Left lung (tissue), 10 donors: Measurements from ENCODE around the gene MRM2. TPM values are rescaled to one million over a fixed set of nuclear protein-coding genes. Genes with fewer than 3 reads are reported as not detected.

Experiments used
- ATAC-seq: fragments of 200-7000 bp; cut with Tn5 transposase; one replicate; pipeline ENCODE4 v1.9.1; 2020; ENCODE audit warnings: moderate library complexity
- DNase-seq, 4 donors: peaks; one replicate each; pipeline ENCODE4 v3.0.0-alpha.2; 2013 to 2020
- H3K27ac ChIP-seq, 2 donors: fragments of 200-600 bp; sonication (generic) in 1 of 2; one replicate each; pipeline versions ENCODE4 v1.5.0 to v1.8.0; 2020 to 2021
- H3K27me3 ChIP-seq, 2 donors: fragments of 200-600 bp; sonication (generic) in 1 of 2; one replicate each; pipeline versions ENCODE4 v1.5.0 to v1.8.0; 2020 to 2021
- H3K36me3 ChIP-seq, 2 donors: fragments of 200-600 bp; sonication (generic) in 1 of 2; one replicate each; pipeline versions ENCODE4 v1.5.0 to v1.8.0; 2020 to 2021
- H3K4me1 ChIP-seq, 2 donors: fragments of 200-600 bp; one replicate each; pipeline ENCODE4 v1.8.0; 2021
- H3K4me3 ChIP-seq, 2 donors: fragments of 200-600 bp; sonication (generic) in 1 of 2; one replicate each; pipeline versions ENCODE4 v1.5.0 to v1.8.0; 2020 to 2021; ENCODE audit warnings: mild to moderate bottlenecking in 1 of 2
- H3K9me3 ChIP-seq, 2 donors: fragments of 200-600 bp; sonication (generic) in 1 of 2; one replicate each; pipeline versions ENCODE4 v1.5.0 to v1.8.0; 2020 to 2021
- intact Hi-C, 2 donors: fragments of 100-400 bp; cut with DNase I; formaldehyde crosslinking; loops; one replicate each; pipeline versions ENCODE4 v1.11.2 to v1.14.2; 2022
- polyA plus RNA-seq, 6 donors: library from polyadenylated mRNA; unstranded; fragments of 120-200 nt; gene quantifications; one replicate each; pipeline ENCODE4 v1.2.1, GENCODE V29; 2013; ENCODE audit not compliant: insufficient read length in 6 of 6
- total RNA-seq, 2 donors: library from RNA; stranded (reverse); fragmentation: NEBNext Ultra II Directional; extraction: Animal tissue kit (Norgen Biotek cat#: 25700); gene quantifications; one replicate each; pipeline ENCODE4 v1.2.1, GENCODE V29; 2021
- TF ChIP-seq, protein P1 (sequence below), 2 donors: fragments of 200-600 bp; sonication (generic) in 1 of 2; IDR thresholded peaks; one replicate each; pipeline versions ENCODE4 v1.5.0 to v1.8.0; 2021; ENCODE audit warnings: antibody characterized with exemption in 2 of 2
- donor health status: DM: no; HTN: yes; CAD: no.
- donor health status: DM: no; HTN: no; CAD: no.

MRM2 gene
- total and polyA plus RNA-seq, 8 donors = 23.0 to 36.6 (median 31.2) TPM

GRCh38 chr7:2199528-2199927, 42.5 kb downstream of the MRM2 start:
- Histone ChIP-seq H3K4me3 (no peak overlapping the region), H3K27ac (no peak overlapping the region), H3K4me1 (peaks cover 0 to 3% of the 10 kb centered on the region in 2 donors), H3K36me3 (peaks cover 0 to 67% of the 10 kb centered on the region in 2 donors), H3K27me3 (no peaks in the 10 kb centered on the region), H3K9me3 (peaks cover 0 to 11% of the 10 kb centered on the region in 2 donors)
- no peak for ATAC-seq
- intact Hi-C loops = no loop called here
- DNase-seq = peak in 1 of 4 donors; percentile 19
- TF ChIP-seq, protein P1, sequence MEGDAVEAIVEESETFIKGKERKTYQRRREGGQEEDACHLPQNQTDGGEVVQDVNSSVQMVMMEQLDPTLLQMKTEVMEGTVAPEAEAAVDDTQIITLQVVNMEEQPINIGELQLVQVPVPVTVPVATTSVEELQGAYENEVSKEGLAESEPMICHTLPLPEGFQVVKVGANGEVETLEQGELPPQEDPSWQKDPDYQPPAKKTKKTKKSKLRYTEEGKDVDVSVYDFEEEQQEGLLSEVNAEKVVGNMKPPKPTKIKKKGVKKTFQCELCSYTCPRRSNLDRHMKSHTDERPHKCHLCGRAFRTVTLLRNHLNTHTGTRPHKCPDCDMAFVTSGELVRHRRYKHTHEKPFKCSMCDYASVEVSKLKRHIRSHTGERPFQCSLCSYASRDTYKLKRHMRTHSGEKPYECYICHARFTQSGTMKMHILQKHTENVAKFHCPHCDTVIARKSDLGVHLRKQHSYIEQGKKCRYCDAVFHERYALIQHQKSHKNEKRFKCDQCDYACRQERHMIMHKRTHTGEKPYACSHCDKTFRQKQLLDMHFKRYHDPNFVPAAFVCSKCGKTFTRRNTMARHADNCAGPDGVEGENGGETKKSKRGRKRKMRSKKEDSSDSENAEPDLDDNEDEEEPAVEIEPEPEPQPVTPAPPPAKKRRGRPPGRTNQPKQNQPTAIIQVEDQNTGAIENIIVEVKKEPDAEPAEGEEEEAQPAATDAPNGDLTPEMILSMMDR (IDR thresholded peaks at IDR 0.05) = no peak

DNA sequence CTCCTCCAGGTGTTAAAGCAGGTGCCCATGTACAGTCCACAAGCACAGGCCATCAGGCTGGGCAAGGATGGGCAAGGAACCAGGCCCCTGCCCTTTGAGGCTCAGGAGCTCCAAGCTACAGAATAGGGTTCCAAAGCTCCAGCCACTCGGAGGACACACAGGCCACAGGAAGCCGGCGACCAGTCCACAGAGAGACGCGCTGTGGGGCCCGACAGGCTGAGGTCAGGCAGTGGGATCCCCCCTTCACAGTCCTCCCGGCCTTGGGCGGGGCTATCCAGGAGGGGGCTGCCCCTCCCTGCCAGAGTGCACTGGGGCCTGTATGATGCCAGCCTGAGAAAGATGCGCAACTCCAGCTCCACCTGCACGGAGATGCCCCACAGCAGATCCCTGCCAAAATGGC, 43.2 kb downstream of the MRM2 start:
- Histone ChIP-seq H3K27ac (no peak overlapping the region), H3K36me3 (peaks cover 0 to 66% of the 10 kb centered on the region in 2 donors), H3K9me3 (peaks cover 0 to 11% of the 10 kb centered on the region in 2 donors), H3K4me1 (peaks cover 0 to 3% of the 10 kb centered on the region in 2 donors), H3K4me3 (no peak overlapping the region), H3K27me3 (no peaks in the 10 kb centered on the region)
- ATAC-seq (no peak), DNase-seq (no peak)
- TF ChIP-seq, protein P1 (IDR thresholded peaks at IDR 0.05) = no peak
- intact Hi-C loops = no loop called here

DNA sequence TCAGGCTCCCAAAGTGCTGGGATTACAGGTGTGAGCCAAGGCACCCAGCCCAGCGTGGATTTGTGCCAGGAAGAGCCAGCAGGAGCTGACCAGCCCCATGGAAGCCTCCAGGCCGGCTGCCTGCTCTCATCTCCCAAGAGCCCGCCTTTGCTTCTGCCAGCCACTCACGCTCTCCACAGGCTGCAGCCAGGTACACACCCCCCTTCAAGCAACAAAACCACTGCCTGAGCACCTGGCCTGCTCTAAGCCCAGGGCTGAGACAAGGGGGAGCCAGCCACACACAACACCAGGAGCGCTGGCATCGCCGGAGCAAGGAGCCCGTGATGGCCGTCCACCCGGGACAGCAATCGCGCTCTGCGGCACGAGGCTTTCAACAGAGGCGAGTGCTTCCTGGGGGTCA, 43.8 kb downstream of the MRM2 start:
- intact Hi-C loops = no loop called here
- Histone ChIP-seq H3K9me3 (peaks cover 0 to 11% of the 10 kb centered on the region in 2 donors), H3K4me3 (no peak overlapping the region), H3K4me1 (peaks cover 0 to 3% of the 10 kb centered on the region in 2 donors), H3K36me3 (peaks cover 0 to 69% of the 10 kb centered on the region in 2 donors), H3K27me3 (no peaks in the 10 kb centered on the region), H3K27ac (no peak overlapping the region)
- DNase-seq (peak in 2 of 4 donors; percentile 85 to 86), ATAC-seq (peak; percentile 96)
- TF ChIP-seq, protein P1 (IDR thresholded peaks at IDR 0.05) = no peak

- TF ChIP-seq, protein P1 (IDR thresholded peaks at IDR 0.05) = no peak
- H3K27ac ChIP-seq = no peak overlapping the region
- no peak overlapping the region for H3K4me3 ChIP-seq
- peaks cover 0 to 72% of the 10 kb centered on the region in 2 donors for H3K36me3 ChIP-seq
- intact Hi-C loops = no loop called here
- DNase-seq = no peak
- no peaks in the 10 kb centered on the region for H3K27me3 ChIP-seq
- no peak for ATAC-seq
- H3K4me1 ChIP-seq = peaks cover 0 to 3% of the 10 kb centered on the region in 2 donors
- peaks cover 0 to 11% of the 10 kb centered on the region in 2 donors for H3K9me3 ChIP-seq
Observed at GRCh38 chr7:2197436-2198155, 44.4 kb downstream of the MRM2 start.
